Common myeloid progenitor, CD34-positive (primary cell): Measurements from ENCODE around the gene NCBP3.
A peak's percentile ranks its signal among the peaks of the same experiment; 100 is the strongest.

Experiments used
- CTCF ChIA-PET: fragments of 350-600 bp; sonication (Branson Sonifier 250); formaldehyde crosslinking; loops from one replicate; lab custom pipeline; 2021; ENCODE audit warnings: antibody characterized with exemption; lab: Charles Lee
- POLR2A ChIA-PET: fragments of 350-600 bp; sonication (Branson Sonifier 250); formaldehyde crosslinking; loops from one replicate; lab custom pipeline; 2021; ENCODE audit warnings: antibody characterized with exemption; lab: Charles Lee
- DNase-seq, 3 donors: peaks; one replicate each; pipeline versions ENCODE4 v3.0.0 to v3.0.0-alpha.2; 2013
- H3K27ac ChIP-seq, 2 experiments: 1 replicate in 1 of 2; 2 replicates in 1 of 2; pipeline ENCODE4 v1.7.0; 2013; ENCODE audit warnings: inconsistent platforms in 2 of 2, low read length in 2 of 2, mild to moderate bottlenecking in 2 of 2, low read depth in 1 of 2, moderate library complexity in 1 of 2; ENCODE audit not compliant: severe bottlenecking in 2 of 2, insufficient read depth in 1 of 2, poor library complexity in 1 of 2
- H3K27me3 ChIP-seq, 5 experiments: replicated peaks in 2 of 5; 1 replicate in 3 of 5; 2 replicates in 2 of 5; pipeline versions ENCODE4 v1.6.1 to v1.7.0; 2013; ENCODE audit warnings: low read length in 4 of 5, mild to moderate bottlenecking in 2 of 5, moderate library complexity in 2 of 5, inconsistent platforms in 1 of 5; ENCODE audit not compliant: insufficient read depth in 5 of 5, control insufficient read depth in 4 of 5
- H3K36me3 ChIP-seq, 4 experiments: 1 replicate in 2 of 4; 2 replicates in 2 of 4; pipeline versions ENCODE4 v1.6.1 to v1.7.0; 2013; ENCODE audit warnings: low read length in 3 of 4, control low read depth in 1 of 4, mild to moderate bottlenecking in 1 of 4; ENCODE audit not compliant: control insufficient read depth in 4 of 4, insufficient read depth in 4 of 4
- H3K4me1 ChIP-seq, 4 experiments: 1 replicate in 3 of 4; 2 replicates in 1 of 4; pipeline versions ENCODE4 v1.6.1 to v1.7.1; 2013; ENCODE audit warnings: low read length in 3 of 4, mild to moderate bottlenecking in 3 of 4, control low read depth in 1 of 4, inconsistent platforms in 1 of 4, moderate library complexity in 1 of 4; ENCODE audit not compliant: control insufficient read depth in 4 of 4, insufficient read depth in 4 of 4; ENCODE audit errors: control extremely low read depth in 1 of 4
- H3K4me3 ChIP-seq, 7 experiments: 1 replicate in 4 of 7; 2 replicates in 3 of 7; pipeline versions ENCODE4 v1.5.1 to v1.7.0; 2013; ENCODE audit warnings: mild to moderate bottlenecking in 7 of 7, low read length in 6 of 7, moderate library complexity in 6 of 7, inconsistent platforms in 2 of 7, low read depth in 2 of 7, control low read depth in 1 of 7; ENCODE audit not compliant: insufficient read depth in 4 of 7, control insufficient read depth in 1 of 7; ENCODE audit errors: extremely low read depth in 1 of 7
- H3K9me3 ChIP-seq, 5 experiments: 1 replicate in 4 of 5; 2 replicates in 1 of 5; pipeline versions ENCODE4 v1.6.1 to v1.7.1; 2013; ENCODE audit warnings: low read length in 4 of 5, mild to moderate bottlenecking in 2 of 5, inconsistent platforms in 1 of 5, low read depth in 1 of 5, moderate library complexity in 1 of 5; ENCODE audit not compliant: control insufficient read depth in 4 of 5, insufficient read depth in 2 of 5; ENCODE audit errors: control extremely low read depth in 1 of 5
- WGBS: methylation state at CpG from one replicate; pipeline ENCODE4 v1.1.5; 2013; ENCODE audit not compliant: insufficient coverage; 5-methylcytosine and 5-hydroxymethylcytosine counted together

The NCBP3 gene

GRCh38 chr17:3827124-3827773, 18.8 kb downstream of the NCBP3 start:
- Histone ChIP-seq H3K36me3 (peaks cover 24 to 57% (median 42%) of the 10 kb centered on the region in 4 experiments), H3K27ac (no peak overlapping the region), H3K9me3 (no peaks in the 10 kb centered on the region), H3K4me1 (peaks cover 0 to 5% (median 0%) of the 10 kb centered on the region in 4 experiments), H3K27me3 (no peaks in the 10 kb centered on the region), H3K4me3 (no peak overlapping the region)
- DNase-seq, result peak; percentile 78 to 89 (median 85)
- 100% methylated on average over 3 of the region's 6 CpGs for WGBS
- ChIA-PET CTCF (interaction anchor here (0.6 to 7.8 kb wide), 29 partner anchors 9 to 266 kb away, joined by 3 to 267 read pairs (median 5); partner anchors contain the start of genes ITGAE and P2RX5), POLR2A (no interaction called here)

GRCh38 chr17:3826191-3826590, 19.9 kb downstream of the NCBP3 start:
- H3K9me3 ChIP-seq, result no peaks in the 10 kb centered on the region
- ChIA-PET CTCF (interaction anchor here (0.6 to 7.8 kb wide), 13 partner anchors 18 to 163 kb away, joined by 3 to 267 read pairs (median 4); partner anchors contain the start of genes HASPIN and P2RX5), POLR2A (no interaction called here)
- peaks cover 0 to 5% (median 0%) of the 10 kb centered on the region in 4 experiments for H3K4me1 ChIP-seq
- 97% methylated on average over 4 of the region's 4 CpGs for WGBS
- no peak overlapping the region for H3K4me3 ChIP-seq
- peaks cover 30 to 64% (median 46%) of the 10 kb centered on the region in 4 experiments for H3K36me3 ChIP-seq
- H3K27me3 ChIP-seq, result no peaks in the 10 kb centered on the region
- no peak for DNase-seq
- no peak overlapping the region for H3K27ac ChIP-seq

GRCh38 chr17:3821101-3821500, 24.9 kb downstream of the NCBP3 start:
- POLR2A ChIA-PET, result interaction anchor here (0.7 kb wide), 1 partner anchor 17 kb away, joined by 14 read pairs; no protein-coding TSS in a partner anchor
- H3K4me3 ChIP-seq, result no peak overlapping the region
- no peak for DNase-seq
- H3K4me1 ChIP-seq, result peaks cover 0 to 5% (median 0%) of the 10 kb centered on the region in 4 experiments
- no peaks in the 10 kb centered on the region for H3K9me3 ChIP-seq
- CTCF ChIA-PET, result interaction anchor here (1.2 to 1.4 kb wide), 2 partner anchors 83 to 138 kb away, joined by 3 to 5 read pairs; no protein-coding TSS in a partner anchor
- no peak overlapping the region for H3K27ac ChIP-seq
- H3K36me3 ChIP-seq, result peaks cover 33 to 78% (median 54%) of the 10 kb centered on the region in 4 experiments
- no peaks in the 10 kb centered on the region for H3K27me3 ChIP-seq
- WGBS, result 99% methylated on average over 9 of the region's 9 CpGs

- no peaks in the 10 kb centered on the region for H3K27me3 ChIP-seq
- H3K36me3 ChIP-seq, result peaks cover 31 to 80% (median 58%) of the 10 kb centered on the region in 4 experiments
- POLR2A ChIA-PET, result no interaction called here
- DNase-seq, result no peak
- no peak overlapping the region for H3K27ac ChIP-seq
- CTCF ChIA-PET, result interaction anchor here (1.1 to 2.5 kb wide), 3 partner anchors 9 to 101 kb away, joined by 4 to 20 read pairs (median 6); no protein-coding TSS in a partner anchor
- H3K4me1 ChIP-seq, result peaks cover 0 to 5% (median 0%) of the 10 kb centered on the region in 4 experiments
- WGBS, result 92% methylated on average over 6 of the region's 6 CpGs
- no peaks in the 10 kb centered on the region for H3K9me3 ChIP-seq
- no peak overlapping the region for H3K4me3 ChIP-seq
These were observed 27.3 kb downstream of the NCBP3 start for GRCh38 chr17:3818786-3819185.

- Histone ChIP-seq H3K4me3 (no peak overlapping the region), H3K4me1 (peaks cover 0 to 5% (median 0%) of the 10 kb centered on the region in 4 experiments), H3K27ac (no peak overlapping the region), H3K9me3 (no peaks in the 10 kb centered on the region), H3K36me3 (peaks cover 30 to 82% (median 58%) of the 10 kb centered on the region in 4 experiments), H3K27me3 (no peaks in the 10 kb centered on the region)
- ChIA-PET CTCF (interaction anchor here (1.0 to 2.5 kb wide), 5 partner anchors 9 to 135 kb away, joined by 3 to 20 read pairs (median 4); no protein-coding TSS in a partner anchor), POLR2A (no interaction called here)
- DNase-seq, result no peak
- 98% methylated on average over 10 of the region's 12 CpGs for WGBS
These were observed 28.0 kb downstream of the NCBP3 start for GRCh38 chr17:3817851-3818605.

GRCh38 chr17:3815925-3816324, 30.1 kb downstream of the NCBP3 start:
- Histone ChIP-seq H3K4me1 (no peaks in the 10 kb centered on the region), H3K27me3 (no peaks in the 10 kb centered on the region), H3K36me3 (peaks cover 20 to 88% (median 66%) of the 10 kb centered on the region in 4 experiments), H3K4me3 (no peak overlapping the region), H3K9me3 (no peaks in the 10 kb centered on the region), H3K27ac (no peak overlapping the region)
- WGBS, result 97% methylated on average over 7 of the region's 7 CpGs
- no peak for DNase-seq
- ChIA-PET POLR2A (interaction anchor here (0.8 kb wide), 1 partner anchor 62 kb away, joined by 3 read pairs; no protein-coding TSS in a partner anchor), CTCF (interaction anchor here (0.6 to 2.2 kb wide), 4 partner anchors 10 to 59 kb away, joined by 3 to 11 read pairs (median 6); partner anchors contain the start of gene ITGAE)
